Uterus (tissue), 2 donors: ENCODE results near the gene ARL2BP.

Experiments
- POLR2A ChIP-seq, 2 donors: fragments of 450-650 bp; IDR thresholded peaks; one replicate each; pipeline ENCODE4 v1.6.1; 2016; ENCODE audit warnings: antibody characterized with exemption in 2 of 2, mild to moderate bottlenecking in 1 of 2, moderate library complexity in 1 of 2
- TF ChIP-seq, protein P1 (sequence below), 4 experiments: fragments of 200-600 bp in 2 of 4; fragments of 450-650 bp in 2 of 4; sonication (generic) in 2 of 4; IDR thresholded peaks; one replicate each; pipeline ENCODE4 v1.5.1; 2016 to 2019; ENCODE audit warnings: antibody characterized with exemption in 4 of 4, mild to moderate bottlenecking in 2 of 4, moderate library complexity in 1 of 4

- TF ChIP-seq, protein P1, sequence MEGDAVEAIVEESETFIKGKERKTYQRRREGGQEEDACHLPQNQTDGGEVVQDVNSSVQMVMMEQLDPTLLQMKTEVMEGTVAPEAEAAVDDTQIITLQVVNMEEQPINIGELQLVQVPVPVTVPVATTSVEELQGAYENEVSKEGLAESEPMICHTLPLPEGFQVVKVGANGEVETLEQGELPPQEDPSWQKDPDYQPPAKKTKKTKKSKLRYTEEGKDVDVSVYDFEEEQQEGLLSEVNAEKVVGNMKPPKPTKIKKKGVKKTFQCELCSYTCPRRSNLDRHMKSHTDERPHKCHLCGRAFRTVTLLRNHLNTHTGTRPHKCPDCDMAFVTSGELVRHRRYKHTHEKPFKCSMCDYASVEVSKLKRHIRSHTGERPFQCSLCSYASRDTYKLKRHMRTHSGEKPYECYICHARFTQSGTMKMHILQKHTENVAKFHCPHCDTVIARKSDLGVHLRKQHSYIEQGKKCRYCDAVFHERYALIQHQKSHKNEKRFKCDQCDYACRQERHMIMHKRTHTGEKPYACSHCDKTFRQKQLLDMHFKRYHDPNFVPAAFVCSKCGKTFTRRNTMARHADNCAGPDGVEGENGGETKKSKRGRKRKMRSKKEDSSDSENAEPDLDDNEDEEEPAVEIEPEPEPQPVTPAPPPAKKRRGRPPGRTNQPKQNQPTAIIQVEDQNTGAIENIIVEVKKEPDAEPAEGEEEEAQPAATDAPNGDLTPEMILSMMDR (IDR thresholded peaks at IDR 0.05), result no peak
- no peak for TF ChIP-seq POLR2A (IDR thresholded peaks at IDR 0.05)
Observed at GRCh38 chr16:57245472-57246113, 534 bp downstream of the ARL2BP start.
